GM21381 (cell line): ENCODE data around the gene SPRR2F.
"Not testable (repeated sequence)": the region's sequence is repeated elsewhere in the genome, so short reads cannot be mapped to it uniquely, and the experiment has no call there.

Experiments used
- ATAC-seq: cut with Tn5 transposase; IDR thresholded peaks from one replicate; pipeline ENCODE4 v1.9.1; 2021; ENCODE audit warnings: mild to moderate bottlenecking, moderate library complexity; ENCODE audit not compliant: unreplicated experiment

Gene SPRR2F, protein sequence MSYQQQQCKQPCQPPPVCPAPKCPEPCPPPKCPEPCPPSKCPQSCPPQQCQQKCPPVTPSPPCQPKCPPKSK

DNA sequence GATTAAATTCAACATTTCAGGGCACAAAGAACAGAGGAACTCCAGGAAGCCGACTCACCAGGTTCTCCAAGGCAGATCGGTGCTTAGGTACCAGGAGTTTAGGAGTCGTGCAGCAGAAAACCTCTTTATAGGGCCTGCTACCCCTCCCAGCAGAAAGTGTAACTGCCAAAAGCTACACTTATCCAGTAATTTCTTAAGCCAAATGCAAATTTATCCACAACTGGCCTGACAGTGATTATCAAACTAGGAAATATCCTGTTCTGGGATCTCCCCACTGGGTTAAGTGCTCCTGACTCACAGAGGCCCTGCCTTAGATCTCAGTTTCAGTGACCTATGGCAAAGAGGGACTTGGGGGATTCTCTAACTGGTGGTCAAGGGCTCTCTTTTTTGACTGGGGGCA is at the start of gene SPRR2F:
Gene SPRR2F (minus strand): TSS at position 101 of the 400 bp plus-strand sequence. CDS start 783 bp downstream, outside the sequence.
- ATAC-seq, result no peak

DNA sequence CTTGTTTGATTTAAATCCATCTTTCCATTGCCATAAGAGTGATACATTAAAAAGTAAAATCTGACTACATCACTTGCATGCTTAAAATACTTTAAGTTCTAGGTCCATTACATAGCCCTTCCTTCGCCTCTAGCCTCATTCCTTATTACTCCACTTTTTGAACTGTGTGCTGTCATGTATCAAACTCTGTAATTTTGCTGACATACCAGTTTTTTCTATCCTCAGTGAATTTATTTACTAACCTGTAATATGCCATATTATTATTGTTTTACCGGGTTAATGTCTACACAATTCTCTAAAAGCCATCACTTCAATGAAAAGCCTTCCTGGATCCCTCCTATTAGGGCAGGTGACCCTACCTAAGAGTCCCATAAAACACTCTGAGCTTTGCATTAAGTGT is 42.2 kb upstream of the SPRR2F start:
- no peak for ATAC-seq

DNA sequence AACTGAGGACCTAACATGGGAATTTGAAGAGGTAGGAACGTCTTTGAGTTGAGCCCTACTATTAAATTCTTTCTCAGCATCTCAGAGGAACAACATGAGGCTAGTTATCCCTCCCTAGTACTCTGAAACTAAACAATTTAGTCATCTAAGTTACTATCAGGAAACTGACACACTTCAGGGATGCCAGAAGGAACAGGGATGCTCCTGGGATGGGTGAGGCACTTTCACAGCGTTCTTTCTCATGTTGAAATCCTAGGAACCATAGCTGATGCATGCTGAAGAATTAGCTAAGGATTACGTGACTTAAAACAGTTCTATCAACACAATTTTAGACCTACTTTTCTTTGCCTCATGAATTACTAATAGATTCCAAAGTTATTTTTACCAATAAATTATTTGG is 39.2 kb upstream of the SPRR2F start:
- no peak for ATAC-seq

DNA sequence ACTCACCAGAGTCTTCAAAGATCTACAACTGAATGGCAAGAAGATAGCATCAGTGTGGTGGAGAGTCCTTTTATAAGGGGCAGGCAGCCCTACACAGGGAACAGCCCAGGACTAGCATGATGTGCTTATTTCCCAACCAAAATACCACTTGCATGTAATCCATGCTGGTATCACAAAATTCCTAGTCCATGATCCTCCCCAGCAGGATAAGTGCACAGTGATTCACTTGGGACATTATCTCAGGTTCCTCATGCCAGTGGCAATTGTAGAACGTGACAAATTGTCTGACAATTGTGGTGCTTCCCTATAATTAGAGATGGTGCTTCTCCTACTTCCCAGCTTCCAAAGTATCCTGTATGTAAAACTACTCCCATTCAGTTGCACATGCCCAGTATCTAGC is 37.5 kb upstream of the SPRR2F start, which contains the start of gene SPRR2G:
Gene SPRR2G (minus strand): TSS at position 45 of the 400 bp plus-strand sequence. CDS start 780 bp downstream, outside the sequence.
- ATAC-seq, result no peak

DNA sequence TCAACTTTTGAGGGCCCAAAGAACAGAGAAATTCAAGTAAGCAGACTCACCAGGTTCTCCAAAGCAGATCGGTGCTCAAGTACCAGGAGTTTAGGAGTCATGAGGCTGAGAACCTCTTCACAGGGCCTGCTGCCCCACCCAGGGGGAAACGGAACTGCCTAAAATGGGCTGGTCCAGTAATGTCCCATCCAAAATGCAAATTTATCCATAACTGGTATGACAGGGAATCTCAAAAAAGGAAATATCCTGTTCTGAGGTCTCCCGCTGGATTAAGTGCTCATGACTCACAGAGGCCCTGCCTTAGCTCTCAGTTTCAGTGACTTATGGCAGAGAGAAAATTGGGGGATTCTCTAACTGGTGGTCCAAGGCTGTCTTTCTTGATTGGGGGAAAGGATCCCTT is 28.1 kb upstream of the SPRR2F start:
- ATAC-seq, result no peak

DNA sequence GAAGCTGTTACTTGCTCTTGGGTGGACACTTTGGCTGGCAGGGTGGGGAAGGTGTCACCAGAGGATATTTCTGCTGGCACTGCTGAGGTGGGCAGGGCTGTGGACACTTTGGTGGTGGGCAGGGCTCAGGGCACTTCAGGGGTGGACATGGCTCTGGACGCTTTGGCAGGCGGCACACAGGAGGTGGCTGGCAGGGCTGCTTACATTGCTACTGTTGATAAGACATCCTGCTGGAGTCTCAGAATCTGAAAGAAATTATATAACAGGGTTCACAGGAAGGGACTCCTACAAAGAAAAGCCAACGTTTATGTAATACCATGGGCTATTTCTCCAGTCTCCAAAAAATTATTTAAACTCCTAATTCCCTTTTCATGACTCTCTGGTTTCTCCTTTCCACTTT is 27.2 kb upstream of the SPRR2F start:
- no peak for ATAC-seq

DNA sequence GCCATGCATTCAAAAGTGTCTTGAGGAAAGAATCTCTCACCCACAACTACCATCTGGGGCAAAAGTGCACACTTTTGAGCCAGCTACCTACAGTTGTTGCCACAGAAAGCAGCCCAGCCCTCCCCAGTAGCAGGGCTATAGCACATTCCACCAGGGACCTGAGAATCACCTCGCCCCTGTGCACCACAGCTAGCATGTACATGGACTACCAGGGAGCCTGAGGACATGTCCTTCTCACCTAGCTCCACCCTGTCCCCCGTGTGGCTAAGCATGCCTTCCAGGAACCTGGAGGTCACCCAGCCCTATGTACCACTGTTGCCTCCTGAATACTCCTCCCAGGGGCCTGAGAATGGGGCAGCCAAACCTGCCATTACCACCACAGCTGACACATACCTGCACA is 20.4 kb upstream of the SPRR2F start:
- no peak for ATAC-seq

DNA sequence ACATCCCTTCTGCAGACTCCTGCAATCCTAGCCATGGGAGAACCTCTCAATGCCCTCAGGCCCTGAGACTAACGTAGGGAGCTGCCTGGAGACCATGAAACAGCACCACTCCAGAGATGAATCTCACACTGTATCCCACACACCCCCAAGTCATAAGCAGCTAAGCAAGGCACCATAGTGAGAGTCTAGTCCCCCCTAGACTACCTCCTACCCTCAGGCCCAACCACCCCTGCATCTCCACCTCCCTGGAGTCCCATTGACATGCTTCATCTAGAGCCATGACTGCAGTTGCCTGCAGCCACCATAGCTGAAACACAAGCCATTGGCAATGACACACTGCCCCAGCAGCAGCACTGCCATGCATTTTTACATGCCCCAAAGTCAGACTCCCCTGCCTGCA is 20.0 kb upstream of the SPRR2F start:
- no peak for ATAC-seq

DNA sequence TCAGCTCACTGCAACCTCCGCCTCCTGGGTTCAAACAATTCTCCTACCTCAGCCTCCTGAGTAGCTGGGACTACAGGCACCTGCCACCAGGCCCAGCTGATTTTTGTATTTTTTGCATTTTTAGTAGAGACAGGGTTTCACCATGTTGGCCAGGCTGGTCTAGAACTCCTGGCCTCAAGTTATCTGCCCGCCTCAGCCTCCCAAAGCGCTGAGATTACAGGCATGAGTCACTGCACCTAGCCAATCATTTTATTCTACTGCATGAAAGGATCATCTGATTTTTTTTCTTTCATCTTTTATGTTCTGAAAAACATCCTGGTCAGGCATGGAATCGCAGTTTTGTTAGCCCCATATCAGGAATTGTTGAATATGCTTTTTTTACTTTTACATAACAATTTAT is 15.4 kb upstream of the SPRR2F start:
- not testable (repeated sequence) for ATAC-seq

DNA sequence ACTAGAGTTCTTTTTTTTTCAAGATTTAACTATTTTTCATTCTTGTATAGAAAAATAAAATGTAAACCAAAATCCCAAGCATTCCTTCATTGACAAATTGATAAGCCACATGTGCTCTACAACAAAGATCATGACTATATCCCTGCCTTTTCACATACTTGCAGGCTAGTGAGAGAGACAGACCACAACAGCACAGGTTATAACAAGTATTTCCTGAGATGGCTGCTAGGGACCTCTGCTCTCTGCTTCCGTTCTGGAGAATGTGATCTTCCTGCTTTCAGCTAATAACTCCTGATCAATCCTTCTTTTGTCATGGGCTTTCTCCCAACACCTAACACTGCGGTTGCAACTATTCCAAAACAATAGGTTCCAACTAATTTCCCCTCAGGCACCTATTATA is 14.0 kb upstream of the SPRR2F start:
- ATAC-seq, result no peak

DNA sequence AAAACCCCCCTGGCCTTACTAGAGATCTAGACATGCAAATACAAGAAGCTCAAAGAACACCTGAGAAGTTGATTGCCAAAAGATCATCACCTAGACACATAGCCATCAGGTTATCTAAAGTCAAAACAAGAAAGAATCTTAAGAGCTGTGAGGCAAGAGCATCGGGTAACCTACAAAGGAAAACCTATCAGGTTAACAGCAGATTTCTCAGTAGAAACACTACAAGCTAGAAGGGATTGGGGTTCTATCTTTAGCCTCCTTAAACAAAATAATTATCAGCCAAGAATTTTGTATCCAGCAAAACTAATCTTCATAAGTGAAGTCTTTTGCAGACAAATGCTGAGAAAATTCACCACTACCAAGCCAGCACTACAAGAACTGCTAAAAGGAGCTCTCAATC is 12.2 kb upstream of the SPRR2F start:
- no peak for ATAC-seq

DNA sequence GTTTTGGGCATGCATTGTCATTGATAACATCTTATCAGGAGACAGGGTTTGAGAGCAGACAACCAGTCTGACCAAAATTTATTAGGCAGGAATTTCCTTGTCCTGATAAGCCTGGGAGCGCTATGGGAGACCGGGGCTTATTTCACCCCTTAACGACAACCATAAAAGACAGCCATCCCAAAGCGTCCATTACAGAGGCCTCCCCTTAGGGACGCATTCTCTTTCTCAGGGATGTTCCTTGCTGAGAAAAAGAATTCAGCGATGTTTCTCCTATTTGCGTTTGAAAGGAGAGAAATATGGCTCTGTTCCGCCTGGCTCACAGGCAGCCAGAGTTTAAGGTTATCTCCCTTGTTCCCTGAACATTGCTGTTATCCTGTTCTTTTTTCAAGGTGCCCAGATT is 10.5 kb upstream of the SPRR2F start:
- ATAC-seq, result not testable (repeated sequence)

DNA sequence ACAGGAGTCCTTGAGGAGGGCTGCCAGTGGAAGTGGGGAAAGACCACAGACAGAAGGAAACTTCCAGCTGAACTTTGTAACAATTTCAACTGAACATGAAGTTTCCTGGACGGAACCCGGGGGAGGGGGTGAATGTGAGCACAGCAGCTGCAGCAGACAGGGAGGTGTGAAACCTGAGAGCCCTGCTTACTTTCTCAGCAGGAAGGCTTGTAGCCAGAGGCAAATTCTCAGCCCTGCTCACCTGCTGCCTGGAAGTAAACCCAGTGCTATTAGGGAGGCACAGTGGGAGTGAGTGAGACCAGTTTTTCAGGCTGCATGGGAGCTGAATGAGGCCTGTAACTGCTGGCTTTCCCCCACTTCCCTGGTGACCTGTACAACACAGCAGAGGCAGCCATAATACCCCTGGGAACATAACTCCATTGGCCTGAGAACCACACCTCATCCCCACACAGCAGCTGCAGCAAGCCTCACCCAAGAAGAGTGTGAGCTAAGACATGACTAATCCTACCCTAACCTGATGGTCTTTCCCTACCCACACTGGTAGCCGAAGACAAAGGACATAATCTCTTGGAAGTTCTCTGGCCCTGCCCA is 9.6 kb upstream of the SPRR2F start:
- no peak for ATAC-seq

DNA sequence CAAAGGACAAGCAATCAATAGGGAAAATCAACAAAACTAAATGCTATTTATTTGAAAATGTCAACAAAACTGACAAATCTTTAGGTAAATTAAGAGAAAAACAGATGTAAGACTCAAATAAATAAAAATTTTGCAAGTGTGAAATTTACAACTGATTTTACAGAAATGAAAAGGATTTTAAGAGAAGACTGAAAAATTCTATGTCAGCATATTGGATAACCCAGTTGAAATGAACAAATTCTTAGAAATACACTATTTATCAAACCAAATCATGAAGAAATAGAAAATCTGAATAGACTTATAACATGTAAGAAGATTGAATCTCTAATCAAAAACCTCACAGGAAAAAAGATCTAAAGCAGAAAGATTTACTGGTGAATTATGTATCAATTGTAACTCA is 7.6 kb upstream of the SPRR2F start:
- ATAC-seq, result no peak

DNA sequence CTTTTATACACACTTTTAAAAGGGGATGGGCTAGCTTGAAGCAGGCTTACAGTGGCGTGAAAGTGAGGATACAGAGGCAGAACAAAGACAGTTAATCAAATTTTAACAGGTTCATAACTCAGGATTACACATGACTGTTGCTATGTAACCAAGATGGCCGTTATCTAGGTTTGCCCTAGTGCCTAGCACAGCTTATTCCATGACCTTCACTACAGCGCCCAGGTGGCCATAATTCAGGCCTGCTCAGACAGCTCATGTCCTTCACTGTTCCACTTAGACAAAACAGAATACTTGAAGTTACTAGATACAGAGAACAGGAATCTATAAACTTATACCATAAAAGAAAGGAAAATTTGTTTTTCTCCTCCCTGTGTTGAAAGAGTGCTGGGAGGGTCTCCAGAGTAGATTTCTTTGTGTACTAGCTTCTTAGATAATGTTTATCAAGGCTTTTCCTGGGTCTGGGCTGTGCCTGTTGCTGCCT is 6.2 kb upstream of the SPRR2F start:
- no peak for ATAC-seq

DNA sequence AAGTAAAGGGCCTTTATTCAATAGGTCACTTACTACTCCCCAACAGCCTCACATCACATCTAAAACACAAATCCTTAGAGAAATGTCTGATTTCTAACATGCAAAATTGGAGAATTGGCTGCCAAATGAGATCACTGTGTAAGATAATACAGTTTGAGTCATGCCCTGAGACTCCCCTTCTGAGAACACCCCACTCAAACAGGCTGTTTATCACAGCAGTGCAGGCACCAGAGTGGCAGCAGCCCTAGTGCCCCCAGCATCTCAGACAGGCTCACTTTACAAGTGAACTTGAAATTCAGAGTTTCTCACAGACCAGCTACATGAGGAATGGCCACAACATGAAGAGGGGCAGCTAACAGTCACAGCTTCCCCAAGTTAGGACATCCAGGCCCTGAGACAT is 1.9 kb upstream of the SPRR2F start:
- ATAC-seq, result not testable (repeated sequence)

DNA sequence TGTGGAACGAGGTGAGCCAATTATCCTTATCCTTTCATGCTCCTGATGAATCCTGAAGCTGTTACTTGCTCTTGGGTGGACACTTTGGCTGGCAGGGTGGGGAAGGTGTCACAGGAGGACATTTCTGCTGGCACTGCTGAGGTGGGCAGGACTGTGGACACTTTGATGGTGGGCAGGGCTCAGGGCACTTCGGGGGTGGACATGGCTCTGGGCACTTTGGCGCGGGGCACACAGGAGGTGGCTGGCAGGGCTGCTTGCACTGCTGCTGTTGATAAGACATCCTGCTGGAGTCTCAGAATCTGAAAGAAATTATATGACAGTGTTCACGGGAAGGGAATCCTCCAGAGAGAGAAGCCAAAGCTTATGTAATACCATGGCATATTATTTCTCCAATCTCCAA is 862 bp downstream of the SPRR2F start:
- not testable (repeated sequence) for ATAC-seq

DNA sequence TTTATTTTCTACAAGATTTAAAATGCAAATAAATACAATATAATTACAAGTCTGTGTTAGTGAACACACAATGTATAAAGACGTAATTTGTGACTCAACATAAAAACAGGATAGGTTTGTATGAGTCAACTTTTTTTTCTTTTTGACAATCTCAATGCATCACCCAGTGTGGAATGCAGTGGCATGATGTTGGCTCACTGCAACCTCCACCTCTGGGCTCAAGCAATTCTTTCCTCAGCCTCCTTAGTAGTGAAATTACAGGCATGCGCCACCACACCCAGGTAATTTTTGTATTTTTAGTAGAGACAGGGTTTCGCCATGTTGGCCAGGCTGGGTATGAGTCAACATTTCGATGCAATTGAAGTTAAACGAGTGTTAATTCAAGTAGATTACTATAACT is 13.1 kb downstream of the SPRR2F start:
- no peak for ATAC-seq

DNA sequence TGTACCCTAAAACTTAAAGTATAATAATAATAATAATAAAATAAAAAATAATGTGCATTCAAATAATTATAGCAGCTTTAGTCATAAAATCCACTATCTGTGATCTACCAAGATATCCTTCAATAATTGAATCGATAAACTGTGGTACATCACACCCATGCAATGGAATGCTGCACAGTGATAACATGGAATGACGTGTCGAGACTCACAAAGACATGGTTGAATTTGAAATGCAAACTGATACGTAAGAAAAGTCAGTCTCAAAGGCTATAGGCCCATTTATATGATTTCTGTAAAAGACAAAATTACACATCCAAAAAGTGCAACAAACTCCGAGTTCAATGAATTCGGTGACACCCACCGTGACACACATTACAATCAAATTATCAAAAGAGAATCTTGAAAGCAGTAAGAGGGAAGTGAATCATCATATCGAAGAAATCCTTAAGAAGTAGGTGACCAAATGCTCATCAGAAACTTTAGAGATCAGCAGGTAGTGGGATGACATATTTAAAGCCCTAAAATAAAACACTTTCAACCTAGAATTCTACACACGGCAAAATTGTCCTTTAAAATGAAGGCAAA is 13.8 kb downstream of the SPRR2F start:
- ATAC-seq, result no peak

DNA sequence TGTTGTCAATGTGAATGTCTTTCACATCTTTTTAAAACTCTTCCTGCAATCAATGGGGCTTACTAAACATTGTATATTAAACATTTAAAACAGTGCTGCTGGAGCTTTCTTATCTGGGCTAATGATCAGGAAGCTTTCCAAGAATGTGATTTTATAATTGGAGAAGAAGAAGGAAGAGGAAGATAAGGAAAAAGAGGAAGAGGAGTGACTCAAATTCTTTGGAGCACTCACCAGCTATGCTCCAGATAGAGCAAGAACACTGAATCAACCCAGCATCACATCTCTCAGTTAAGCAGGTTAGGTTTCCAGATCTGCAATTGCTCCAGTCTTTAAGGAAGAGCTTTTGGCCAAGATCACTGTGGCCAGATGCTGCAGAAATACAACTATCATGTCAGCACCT is 17.6 kb downstream of the SPRR2F start:
- ATAC-seq, result no peak

DNA sequence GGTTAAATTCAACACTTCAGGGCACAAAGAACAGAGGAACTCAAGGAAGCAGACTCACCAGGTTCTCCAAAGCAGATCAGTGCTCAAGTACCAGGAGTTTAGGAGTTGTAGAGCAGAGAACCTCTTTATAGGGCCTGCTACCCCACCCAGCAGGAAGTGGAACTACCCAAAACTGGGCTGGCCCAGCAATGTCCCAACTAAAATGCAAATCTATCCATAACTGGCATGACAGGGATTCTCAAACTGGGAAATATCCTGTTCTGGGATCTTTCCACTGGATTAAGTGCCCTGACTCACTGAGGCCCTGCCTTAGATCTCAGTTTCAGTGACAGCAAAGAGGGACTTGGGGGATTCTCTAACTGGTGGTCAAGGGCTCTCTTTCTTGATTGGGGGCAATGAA is 18.9 kb downstream of the SPRR2F start, which contains the start of gene SPRR2E:
Gene SPRR2E (minus strand): TSS at position 101 of the 400 bp plus-strand sequence. CDS start 775 bp downstream, outside the sequence.
- ATAC-seq, result no peak

DNA sequence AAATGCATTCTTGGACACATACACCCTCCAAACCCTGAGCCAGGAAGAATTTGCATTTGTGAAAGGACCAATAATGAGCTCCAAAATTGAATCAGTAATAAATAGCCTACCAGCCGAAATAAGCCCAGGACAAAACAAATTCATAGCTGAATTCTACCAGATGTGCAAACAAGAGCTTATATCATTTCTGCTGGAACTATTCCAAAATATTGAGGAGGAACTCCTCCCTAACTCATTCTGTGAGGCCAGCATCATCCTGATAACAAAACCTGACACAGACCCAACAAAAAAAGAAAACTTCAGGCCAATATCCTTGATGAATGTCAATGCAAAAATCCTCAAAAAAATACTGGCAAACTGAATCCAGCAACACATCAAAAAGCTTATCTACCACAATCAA is 25.7 kb downstream of the SPRR2F start:
- no peak for ATAC-seq
